ENCODE data around the gene MYO18B. TPM values are rescaled to one million over a fixed set of nuclear protein-coding genes. Genes with fewer than 3 reads are reported as not detected.

The MYO18B gene
- total and polyA plus RNA-seq, 2 of the 8 experiments (the other 6 are each of a cell fraction or from before 2014, with no cell fraction given): 0.62 to 0.78 TPM

DNA sequence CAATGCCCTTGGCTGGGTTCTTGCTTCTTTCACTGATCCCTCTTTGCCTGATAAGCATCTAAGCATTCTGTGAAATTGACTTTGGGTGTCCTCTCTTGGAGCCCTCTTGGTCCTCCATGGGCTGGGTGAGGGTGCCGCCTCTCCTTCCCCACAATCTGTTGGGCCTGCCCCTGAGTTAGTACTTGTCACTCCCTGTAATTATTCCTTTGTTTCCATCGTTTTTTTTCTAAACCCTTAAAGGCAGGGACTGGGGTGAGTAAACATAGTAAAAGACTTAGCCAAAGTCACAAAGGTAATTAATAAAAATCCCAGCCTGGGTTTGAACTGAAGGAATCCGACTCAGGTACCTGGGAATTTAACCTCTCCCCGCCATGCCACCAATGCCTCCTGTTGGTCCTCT, 188.1 kb downstream of the MYO18B start:
- Histone ChIP-seq H3K14ac (ENCODE audit: insufficient read length) (no peak overlapping the region), H3K4me2 (ENCODE audit: insufficient read depth in 1 of 2, low read depth in 2 of 2, low read length in 2 of 2) (no peak overlapping the region), H3K4ac (replicated peaks; ENCODE audit: insufficient read length, low read depth, low read length) (peak overlapping the region; percentile 46), H4K20me1 (replicated peaks in 1 of 2; ENCODE audit: control insufficient read depth in 1 of 2, insufficient read depth in 2 of 2, low read length in 2 of 2) (no peaks in the 10 kb centered on the region), H3K79me2 (ENCODE audit: control insufficient read depth in 1 of 2, insufficient read depth in 2 of 2, low read length in 2 of 2) (no peaks in the 10 kb centered on the region), H4K5ac (ENCODE audit: insufficient read length, low read depth, low read length) (no peak overlapping the region), H3K79me1 (ENCODE audit: low read depth, low read length) (no peaks in the 10 kb centered on the region), H3K27ac (ENCODE audit: low read depth, low read length) (no peak overlapping the region), H2BK20ac (ENCODE audit: low read length) (peak overlapping the region; percentile 94), H3K27me3 (replicated peaks in 1 of 4; ENCODE audit: control insufficient read depth in 3 of 4, extremely low read depth in 1 of 4, insufficient read depth in 3 of 4, low read length in 3 of 4) (no peaks in the 10 kb centered on the region), H3K56ac (replicated peaks; ENCODE audit: insufficient read length, low read depth, low read length) (no peak overlapping the region), H3K4me3 (ENCODE audit: extremely low read depth in 1 of 4, insufficient read depth in 2 of 4, low read depth in 3 of 4, low read length in 4 of 4) (no peak overlapping the region), H3K23me2 (ENCODE audit: low read depth, low read length) (no peaks in the 10 kb centered on the region), H3K23ac (ENCODE audit: insufficient read length) (no peak overlapping the region), H4K8ac (ENCODE audit: extremely low read depth, insufficient read depth, low read length) (no peak overlapping the region), H2AFZ (ENCODE audit: low read length) (no peak overlapping the region), H3K4me1 (replicated peaks in 1 of 4; ENCODE audit: control insufficient read depth in 3 of 4, insufficient read depth in 4 of 4, low read length in 3 of 4) (peaks cover 4 to 27% (median 11%) of the 10 kb centered on the region in 4 experiments; a peak in 6 of 7 replicates), H2BK12ac (ENCODE audit: low read depth, low read length) (no peak overlapping the region), H2BK15ac (ENCODE audit: low read length) (0 out of 2 replicates have a peak overlapping the region, but pooled peaks have one; percentile 65), H3K9me3 (ENCODE audit: insufficient read depth in 2 of 2, low read depth in 1 of 2, low read length in 1 of 2) (no peaks in the 10 kb centered on the region), H2AK5ac (ENCODE audit: low read depth, low read length) (no peak overlapping the region), H3K18ac (ENCODE audit: extremely low read depth, low read length) (peak overlapping the region; percentile 62; the same call in 1 of the 2 replicates), H3K36me3 (ENCODE audit: control insufficient read depth in 2 of 4, insufficient read depth in 4 of 4, low read length in 3 of 4) (no peaks in the 10 kb centered on the region), H2BK5ac (ENCODE audit: low read depth, low read length) (peak overlapping the region; percentile 28; the same call in 1 of the 2 replicates), H4K91ac (replicated peaks; ENCODE audit: insufficient read length, low read length) (peak overlapping the region; percentile 86), H2BK120ac (replicated peaks; ENCODE audit: low read depth, low read length) (peak overlapping the region; percentile 25), H3K9ac (replicated peaks in 1 of 4; ENCODE audit: extremely low read depth in 1 of 4, low read depth in 3 of 4, low read length in 3 of 4) (no peak overlapping the region)
- CTCF ChIA-PET (ENCODE audit: partially characterized antibody): interaction anchor here (1.3 kb wide), 1 partner anchor 11 kb away, joined by 5 read pairs; no protein-coding TSS in a partner anchor
- FAIRE-seq: no peak
- DNase-seq (ENCODE audit: low read depth in 1 of 2, low spot score in 2 of 2): no peak
- no peak for TF ChIP-seq MAFK (IDR thresholded peaks at IDR 0.05; ENCODE audit: low read depth, low read length)
- TF ChIP-seq, protein P1, sequence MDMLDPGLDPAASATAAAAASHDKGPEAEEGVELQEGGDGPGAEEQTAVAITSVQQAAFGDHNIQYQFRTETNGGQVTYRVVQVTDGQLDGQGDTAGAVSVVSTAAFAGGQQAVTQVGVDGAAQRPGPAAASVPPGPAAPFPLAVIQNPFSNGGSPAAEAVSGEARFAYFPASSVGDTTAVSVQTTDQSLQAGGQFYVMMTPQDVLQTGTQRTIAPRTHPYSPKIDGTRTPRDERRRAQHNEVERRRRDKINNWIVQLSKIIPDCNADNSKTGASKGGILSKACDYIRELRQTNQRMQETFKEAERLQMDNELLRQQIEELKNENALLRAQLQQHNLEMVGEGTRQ (IDR thresholded peaks at IDR 0.05; ENCODE audit: low read length): no peak
- no peak for TF ChIP-seq RXRA (IDR thresholded peaks at IDR 0.05; ENCODE audit: insufficient read depth, low read depth, low read length)
- no peak for TF ChIP-seq JUND (IDR thresholded peaks at IDR 0.05; ENCODE audit: low read length)
- no peak for TF ChIP-seq SIN3A (conservative IDR thresholded peaks at IDR 0.05 in 1 of 2, IDR thresholded peaks at IDR 0.05 in 1 of 2; ENCODE audit: low read depth in 1 of 2, low read length in 2 of 2)
- TF ChIP-seq GTF2F1 (IDR thresholded peaks at IDR 0.05; ENCODE audit: borderline replicate concordance, low read depth, low read length): no peak
- TF ChIP-seq, protein P2, sequence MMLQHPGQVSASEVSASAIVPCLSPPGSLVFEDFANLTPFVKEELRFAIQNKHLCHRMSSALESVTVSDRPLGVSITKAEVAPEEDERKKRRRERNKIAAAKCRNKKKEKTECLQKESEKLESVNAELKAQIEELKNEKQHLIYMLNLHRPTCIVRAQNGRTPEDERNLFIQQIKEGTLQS (IDR thresholded peaks at IDR 0.05; ENCODE audit: insufficient read depth, low read depth, low read length): no peak
- TF ChIP-seq CTBP2 (IDR thresholded peaks at IDR 0.05; ENCODE audit: borderline replicate concordance, insufficient read depth, insufficient read length, low read length): no peak
- TF ChIP-seq TAF7 (optimal IDR thresholded peaks at IDR 0.05; ENCODE audit: borderline replicate concordance, low read depth, low read length): no peak
- TF ChIP-seq RNF2 (IDR thresholded peaks at IDR 0.05; ENCODE audit: borderline replicate concordance, low read depth, low read length, missing control alignments, poor library complexity, severe bottlenecking): no peak
- 77% methylated on average over 4 of the region's 4 CpGs; no CpG with 5 or more reads in 1 of the 2 experiments for WGBS, 2 experiments (ENCODE audit: extremely low coverage in 1 of 2, insufficient coverage in 1 of 2, insufficient read length in 1 of 2, insufficient replicate concordance in 2 of 2, low coverage in 1 of 2, low lambda C conversion rate in 2 of 2, missing lambda C conversion rate in 1 of 2)
- POLR2A ChIA-PET (ENCODE audit: partially characterized antibody): no interaction called here
